Endothelial cell of umbilical vein (primary cell): Measurements from ENCODE around the gene FAM83F.

Source experiments
- EZH2 ChIP-seq: IDR thresholded peaks from 2 replicates; pipeline ENCODE4 v1.6.1; 2012; ENCODE audit warnings: borderline replicate concordance, low read depth, mild to moderate bottlenecking, moderate library complexity, low read length, inconsistent platforms; ENCODE audit not compliant: severe bottlenecking
- GATA2 ChIP-seq: IDR thresholded peaks from 2 replicates; pipeline ENCODE4 v1.7.0; 2011; ENCODE audit warnings: low read depth, mild to moderate bottlenecking, moderate library complexity, mixed read lengths, low read length; ENCODE audit not compliant: insufficient read length, insufficient read depth
- POLR2A ChIP-seq: IDR thresholded peaks from 2 replicates; pipeline ENCODE4 v1.6.1; 2012; ENCODE audit warnings: low read depth, mild to moderate bottlenecking, control low read depth, low read length
- POLR2AphosphoS5 ChIP-seq: IDR thresholded peaks from 2 replicates; pipeline ENCODE4 v1.6.1; 2012; ENCODE audit warnings: low read depth, mild to moderate bottlenecking, control low read depth, low read length, moderate library complexity; ENCODE audit not compliant: insufficient read depth
- TF ChIP-seq, protein P1 (sequence below), 2 donors: IDR thresholded peaks; 1 replicate in 1 of 2; 2 replicates in 1 of 2; pipeline ENCODE4 v1.5.1; 2011; ENCODE audit warnings: low read length in 2 of 2, mild to moderate bottlenecking in 2 of 2, moderate library complexity in 2 of 2, control low read depth in 1 of 2, inconsistent platforms in 1 of 2, low read depth in 1 of 2; ENCODE audit not compliant: insufficient read depth in 1 of 2; ENCODE audit errors: extremely low read depth in 1 of 2

- TF ChIP-seq, protein P1, sequence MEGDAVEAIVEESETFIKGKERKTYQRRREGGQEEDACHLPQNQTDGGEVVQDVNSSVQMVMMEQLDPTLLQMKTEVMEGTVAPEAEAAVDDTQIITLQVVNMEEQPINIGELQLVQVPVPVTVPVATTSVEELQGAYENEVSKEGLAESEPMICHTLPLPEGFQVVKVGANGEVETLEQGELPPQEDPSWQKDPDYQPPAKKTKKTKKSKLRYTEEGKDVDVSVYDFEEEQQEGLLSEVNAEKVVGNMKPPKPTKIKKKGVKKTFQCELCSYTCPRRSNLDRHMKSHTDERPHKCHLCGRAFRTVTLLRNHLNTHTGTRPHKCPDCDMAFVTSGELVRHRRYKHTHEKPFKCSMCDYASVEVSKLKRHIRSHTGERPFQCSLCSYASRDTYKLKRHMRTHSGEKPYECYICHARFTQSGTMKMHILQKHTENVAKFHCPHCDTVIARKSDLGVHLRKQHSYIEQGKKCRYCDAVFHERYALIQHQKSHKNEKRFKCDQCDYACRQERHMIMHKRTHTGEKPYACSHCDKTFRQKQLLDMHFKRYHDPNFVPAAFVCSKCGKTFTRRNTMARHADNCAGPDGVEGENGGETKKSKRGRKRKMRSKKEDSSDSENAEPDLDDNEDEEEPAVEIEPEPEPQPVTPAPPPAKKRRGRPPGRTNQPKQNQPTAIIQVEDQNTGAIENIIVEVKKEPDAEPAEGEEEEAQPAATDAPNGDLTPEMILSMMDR (IDR thresholded peaks at IDR 0.05; ENCODE audit: extremely low read depth in 1 of 2, insufficient read depth in 1 of 2, low read depth in 1 of 2, low read length in 2 of 2) = no peak
- no peak for TF ChIP-seq EZH2
- TF ChIP-seq POLR2A = no peak
- no peak for TF ChIP-seq POLR2AphosphoS5
- no peak for TF ChIP-seq GATA2
These were observed 22.1 kb upstream of the FAM83F start for GRCh38 chr22:39972641-39973040.
